ENCODE data around the gene EPS8L3.

The EPS8L3 gene

DNA sequence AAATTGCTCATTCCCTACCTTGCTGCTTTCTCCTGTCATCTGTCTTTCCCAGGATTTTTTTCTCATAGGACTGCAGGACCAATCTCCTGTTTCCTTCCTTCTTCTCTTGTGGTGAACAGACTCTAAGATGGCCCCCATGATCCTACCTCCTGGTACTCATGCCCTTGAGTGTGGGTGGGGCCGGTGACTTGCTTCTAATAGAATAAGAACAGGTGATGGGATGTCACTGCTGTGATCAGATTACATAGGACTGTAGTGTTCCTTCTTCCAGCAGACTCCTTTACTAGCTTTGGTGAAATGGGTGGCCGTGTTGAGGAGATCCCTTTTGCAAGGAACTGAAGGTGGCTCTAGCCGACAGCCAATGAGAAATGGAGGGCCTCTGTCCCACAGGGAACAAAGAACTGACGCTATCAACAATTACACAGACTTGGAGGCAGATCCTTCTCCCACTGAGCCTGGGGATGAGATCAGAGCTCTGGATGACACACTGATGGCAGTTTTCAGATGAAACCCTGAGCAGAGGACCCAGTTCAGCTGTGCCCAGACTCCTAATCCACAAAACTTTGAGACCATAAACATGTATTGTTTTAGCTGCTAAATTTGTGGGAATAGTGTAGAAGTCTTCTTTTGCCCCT, 30.4 kb downstream of the EPS8L3 start:
- Histone ChIP-seq H3K4me3 (ENCODE audit: low read length) (no peak overlapping the region), H3K27me3 (ENCODE audit: control insufficient read depth, insufficient read depth, low read length) (peaks cover 14% of the 10 kb centered on the region), H3K27ac (ENCODE audit: low read length) (no peak overlapping the region), H3K4me1 (ENCODE audit: control insufficient read depth, low read depth, low read length) (peaks cover 12% of the 10 kb centered on the region), H3K9ac (ENCODE audit: low read length) (no peak overlapping the region), H3K36me3 (ENCODE audit: control insufficient read depth, low read depth, low read length) (no peaks in the 10 kb centered on the region), H3K9me3 (ENCODE audit: control insufficient read depth, low read depth, low read length) (no peaks in the 10 kb centered on the region)

DNA sequence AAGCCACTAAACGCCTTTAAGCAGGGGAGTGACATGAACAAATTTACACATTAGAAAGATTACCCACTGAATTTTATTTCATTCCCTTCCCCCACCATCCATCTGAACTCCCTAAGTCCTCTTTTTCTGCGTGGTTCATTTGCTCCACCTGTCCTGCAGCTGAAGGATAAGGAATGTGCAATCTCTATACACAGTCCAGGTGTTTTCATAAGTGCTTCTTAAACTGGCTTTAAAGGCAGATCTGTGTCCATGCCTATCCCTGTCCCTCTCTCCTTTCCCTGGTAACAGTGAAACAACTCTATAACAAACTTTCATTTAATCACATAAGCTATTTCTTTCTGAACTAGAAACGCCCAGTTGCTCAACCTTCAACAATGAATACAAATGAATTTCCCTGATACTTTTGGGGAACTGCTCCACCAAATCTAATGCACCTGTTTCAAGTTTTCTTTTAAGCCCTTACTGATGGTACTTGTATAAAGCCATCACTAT, 31.3 kb downstream of the EPS8L3 start:
- H3K9me3 ChIP-seq (ENCODE audit: control insufficient read depth, low read depth, low read length) = no peaks in the 10 kb centered on the region
- no peaks in the 10 kb centered on the region for H3K36me3 ChIP-seq (ENCODE audit: control insufficient read depth, low read depth, low read length)
- peaks cover 5% of the 10 kb centered on the region for H3K27me3 ChIP-seq (ENCODE audit: control insufficient read depth, insufficient read depth, low read length)
- H3K9ac ChIP-seq (ENCODE audit: low read length) = no peak overlapping the region
- H3K4me1 ChIP-seq (ENCODE audit: control insufficient read depth, low read depth, low read length) = peaks cover 14% of the 10 kb centered on the region
- no peak overlapping the region for H3K27ac ChIP-seq (ENCODE audit: low read length)
- no peak overlapping the region for H3K4me3 ChIP-seq (ENCODE audit: low read length)

DNA sequence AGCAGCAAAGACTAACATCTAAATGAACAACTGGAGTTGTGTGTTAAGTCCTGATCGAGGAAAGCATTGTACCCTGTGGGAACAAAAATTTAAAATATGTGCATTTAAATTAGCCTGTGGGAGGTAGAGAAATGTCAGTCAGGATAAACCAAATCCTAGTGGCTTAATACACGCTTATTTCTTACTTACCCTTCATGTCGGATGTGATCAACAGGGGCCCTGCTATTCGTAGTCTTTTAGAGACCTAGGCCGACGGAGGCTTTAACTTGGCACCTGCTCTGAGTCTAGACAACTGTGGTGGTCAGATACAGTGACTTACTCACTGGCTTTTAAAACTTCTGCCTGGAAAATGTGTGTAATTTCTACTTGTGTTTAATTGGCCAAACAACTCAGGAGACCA, 33.1 kb downstream of the EPS8L3 start:
- no peaks in the 10 kb centered on the region for H3K9me3 ChIP-seq (ENCODE audit: control insufficient read depth, low read depth, low read length)
- H3K9ac ChIP-seq (ENCODE audit: low read length) = no peak overlapping the region
- no peak overlapping the region for H3K4me3 ChIP-seq (ENCODE audit: low read length)
- no peaks in the 10 kb centered on the region for H3K36me3 ChIP-seq (ENCODE audit: control insufficient read depth, low read depth, low read length)
- H3K27ac ChIP-seq (ENCODE audit: low read length) = no peak overlapping the region
- peaks cover 21% of the 10 kb centered on the region for H3K4me1 ChIP-seq (ENCODE audit: control insufficient read depth, low read depth, low read length)
- H3K27me3 ChIP-seq (ENCODE audit: control insufficient read depth, insufficient read depth, low read length) = no peaks in the 10 kb centered on the region

DNA sequence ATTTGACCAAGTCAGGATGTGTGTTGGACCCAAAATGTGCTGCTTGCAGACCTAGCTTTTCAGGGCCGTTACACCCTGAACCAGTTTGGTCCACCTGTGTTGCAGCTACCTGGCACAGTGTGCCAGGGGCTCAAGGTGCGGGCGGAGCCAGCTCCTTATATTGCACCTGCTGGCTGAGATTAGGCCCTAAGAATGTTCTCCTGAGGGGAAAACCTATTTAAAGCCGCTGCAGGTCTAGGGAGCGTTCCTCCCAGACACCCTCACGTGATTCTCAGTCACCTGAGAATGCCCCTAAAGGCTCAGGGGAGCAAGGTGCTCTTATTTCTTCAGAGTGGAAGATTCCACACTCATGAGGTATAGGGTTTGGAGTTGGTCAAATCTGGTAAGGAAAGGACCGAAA, 34.9 kb downstream of the EPS8L3 start:
- Histone ChIP-seq H3K9ac (ENCODE audit: low read length) (no peak overlapping the region), H3K9me3 (ENCODE audit: control insufficient read depth, low read depth, low read length) (no peaks in the 10 kb centered on the region), H3K27ac (ENCODE audit: low read length) (no peak overlapping the region), H3K27me3 (ENCODE audit: control insufficient read depth, insufficient read depth, low read length) (no peaks in the 10 kb centered on the region), H3K36me3 (ENCODE audit: control insufficient read depth, low read depth, low read length) (no peaks in the 10 kb centered on the region), H3K4me1 (ENCODE audit: control insufficient read depth, low read depth, low read length) (peaks cover 21% of the 10 kb centered on the region), H3K4me3 (ENCODE audit: low read length) (no peak overlapping the region)

DNA sequence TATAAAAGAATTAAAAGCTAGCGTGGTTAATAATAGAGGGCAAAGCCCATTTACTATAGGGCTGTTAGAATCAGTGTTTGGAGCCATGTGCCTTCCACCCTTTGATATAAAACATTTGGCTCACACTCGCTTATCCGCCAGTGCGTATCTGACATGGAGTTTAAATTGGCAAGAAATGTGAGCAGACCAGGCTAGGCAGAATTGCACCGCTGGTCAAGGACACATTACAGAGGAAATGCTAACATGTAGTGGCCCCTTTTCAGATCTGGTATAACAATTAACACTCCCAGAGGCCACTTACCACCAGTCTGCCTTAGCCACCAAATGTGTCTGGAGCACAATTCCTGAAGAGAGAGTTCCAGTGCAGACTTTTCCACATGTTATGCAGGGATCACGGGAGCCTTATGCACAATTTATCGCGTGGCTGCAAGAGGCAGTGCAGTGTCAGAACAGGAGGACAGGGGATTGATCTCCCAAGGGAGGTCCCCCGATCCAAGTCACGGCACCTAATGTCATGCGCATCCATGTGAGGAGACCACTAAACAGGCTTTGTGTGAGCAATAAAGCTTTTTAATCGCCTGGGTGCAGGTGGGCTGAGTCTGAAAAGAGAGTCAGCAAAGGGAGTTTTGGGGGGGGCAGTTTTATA, 36.9 kb downstream of the EPS8L3 start:
- no peak overlapping the region for H3K27ac ChIP-seq (ENCODE audit: low read length)
- H3K9ac ChIP-seq (ENCODE audit: low read length) = no peak overlapping the region
- H3K36me3 ChIP-seq (ENCODE audit: control insufficient read depth, low read depth, low read length) = no peaks in the 10 kb centered on the region
- H3K27me3 ChIP-seq (ENCODE audit: control insufficient read depth, insufficient read depth, low read length) = no peaks in the 10 kb centered on the region
- H3K9me3 ChIP-seq (ENCODE audit: control insufficient read depth, low read depth, low read length) = no peaks in the 10 kb centered on the region
- peaks cover 21% of the 10 kb centered on the region for H3K4me1 ChIP-seq (ENCODE audit: control insufficient read depth, low read depth, low read length)
- no peak overlapping the region for H3K4me3 ChIP-seq (ENCODE audit: low read length)

DNA sequence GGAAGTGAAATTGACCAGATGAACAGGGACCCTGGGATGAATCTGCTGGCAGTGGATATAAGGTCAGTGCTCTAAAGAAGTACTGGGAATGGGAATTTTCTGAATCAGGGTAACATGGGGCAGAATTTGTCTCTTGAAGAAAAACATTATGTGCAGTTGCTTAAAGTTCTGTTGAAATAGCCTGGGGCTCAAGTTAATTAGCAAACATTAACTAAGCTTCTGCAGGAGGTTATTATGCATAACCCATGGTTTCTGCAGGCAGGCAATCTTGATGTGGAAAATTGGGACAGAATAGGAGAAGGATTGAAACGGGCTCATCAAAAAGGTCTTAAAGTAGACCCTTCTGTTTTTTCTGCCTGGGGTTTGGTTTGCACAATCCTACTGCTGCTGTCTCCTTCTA, 37.7 kb downstream of the EPS8L3 start:
- H3K27me3 ChIP-seq (ENCODE audit: control insufficient read depth, insufficient read depth, low read length) = no peaks in the 10 kb centered on the region
- H3K4me3 ChIP-seq (ENCODE audit: low read length) = no peak overlapping the region
- H3K9ac ChIP-seq (ENCODE audit: low read length) = no peak overlapping the region
- H3K36me3 ChIP-seq (ENCODE audit: control insufficient read depth, low read depth, low read length) = no peaks in the 10 kb centered on the region
- no peak overlapping the region for H3K27ac ChIP-seq (ENCODE audit: low read length)
- H3K4me1 ChIP-seq (ENCODE audit: control insufficient read depth, low read depth, low read length) = peaks cover 21% of the 10 kb centered on the region
- H3K9me3 ChIP-seq (ENCODE audit: control insufficient read depth, low read depth, low read length) = no peaks in the 10 kb centered on the region

DNA sequence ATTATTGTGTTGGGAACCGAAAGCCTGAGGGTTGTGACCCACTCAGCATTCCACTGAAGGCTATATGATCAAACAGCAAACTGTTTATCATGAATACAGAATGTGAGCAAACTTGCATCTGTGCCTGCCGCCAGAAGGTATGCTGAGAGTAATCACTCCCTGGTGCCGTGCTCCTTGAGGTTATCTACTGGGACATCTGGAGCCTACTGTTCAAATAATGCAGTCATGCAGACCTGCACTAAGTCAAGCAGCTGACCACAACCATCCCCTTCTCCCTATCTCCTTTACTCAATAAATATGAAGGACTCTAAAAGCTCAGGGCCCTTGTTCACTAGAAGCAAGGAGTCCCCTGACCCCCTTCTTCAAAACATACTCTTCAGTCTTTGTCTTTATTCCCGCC, 38.2 kb downstream of the EPS8L3 start:
- Histone ChIP-seq H3K4me1 (ENCODE audit: control insufficient read depth, low read depth, low read length) (peaks cover 19% of the 10 kb centered on the region), H3K9ac (ENCODE audit: low read length) (no peak overlapping the region), H3K4me3 (ENCODE audit: low read length) (no peak overlapping the region), H3K36me3 (ENCODE audit: control insufficient read depth, low read depth, low read length) (no peaks in the 10 kb centered on the region), H3K27ac (ENCODE audit: low read length) (no peak overlapping the region), H3K27me3 (ENCODE audit: control insufficient read depth, insufficient read depth, low read length) (no peaks in the 10 kb centered on the region), H3K9me3 (ENCODE audit: control insufficient read depth, low read depth, low read length) (no peaks in the 10 kb centered on the region)

DNA sequence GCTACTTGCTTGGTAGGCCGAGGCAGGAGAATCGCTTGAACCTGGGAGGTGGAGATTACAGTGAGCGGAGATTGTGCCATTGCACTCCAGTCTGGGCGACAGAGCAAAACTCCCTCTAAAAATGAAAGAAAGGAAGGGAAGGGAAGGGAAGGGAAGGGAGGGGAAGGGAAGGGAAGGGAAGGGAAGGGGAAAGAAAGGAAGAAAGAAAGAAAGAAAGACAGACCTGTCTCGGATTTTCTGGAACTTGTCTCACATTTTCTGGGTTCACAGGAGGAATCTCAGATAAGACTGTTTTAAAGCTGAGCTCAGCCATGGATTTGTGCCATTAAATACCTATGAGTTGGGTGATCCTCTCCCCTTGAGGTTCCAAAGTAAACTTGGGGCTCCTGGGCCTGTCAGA, 38.8 kb downstream of the EPS8L3 start:
- no peaks in the 10 kb centered on the region for H3K27me3 ChIP-seq (ENCODE audit: control insufficient read depth, insufficient read depth, low read length)

DNA sequence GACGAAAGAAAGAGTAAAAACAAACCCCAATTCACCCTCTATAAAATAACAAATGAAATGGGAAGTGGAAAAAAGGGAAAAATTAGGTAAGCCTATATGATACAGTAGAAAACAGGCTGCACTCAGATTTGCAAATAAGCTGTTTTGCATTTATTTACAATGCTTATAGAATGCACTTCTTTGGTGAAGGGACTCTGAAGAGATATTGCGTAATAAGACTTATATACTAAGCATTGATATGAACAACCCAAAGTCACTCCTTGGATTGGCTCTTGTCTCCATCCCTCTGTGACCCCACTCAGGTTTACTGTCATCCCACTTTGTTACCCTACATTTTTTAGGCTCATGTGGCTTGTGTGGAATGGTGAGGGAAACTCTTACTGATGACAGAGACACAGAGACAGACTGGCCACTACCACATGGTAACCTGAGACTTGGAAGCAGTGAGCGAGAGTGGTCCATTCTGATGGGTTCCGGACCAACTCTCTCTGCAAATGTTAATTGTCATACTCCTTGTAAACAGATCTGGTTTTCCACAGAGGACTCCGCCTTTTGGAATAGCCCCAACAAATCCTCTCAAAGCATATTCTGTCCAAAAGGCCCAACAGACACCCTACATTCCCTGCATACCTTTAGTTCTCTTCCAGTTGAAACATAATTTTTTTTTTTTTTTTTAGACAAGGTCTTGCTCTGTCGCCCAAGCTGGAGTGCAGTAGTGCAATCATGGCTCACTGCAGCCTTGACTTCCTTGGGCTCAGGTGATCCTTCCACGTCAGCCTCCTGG, 40.6 kb downstream of the EPS8L3 start:
- Histone ChIP-seq H3K36me3 (ENCODE audit: control insufficient read depth, low read depth, low read length) (no peaks in the 10 kb centered on the region), H3K4me1 (ENCODE audit: control insufficient read depth, low read depth, low read length) (peaks cover 9% of the 10 kb centered on the region), H3K4me3 (ENCODE audit: low read length) (no peak overlapping the region), H3K9ac (ENCODE audit: low read length) (no peak overlapping the region), H3K27ac (ENCODE audit: low read length) (no peak overlapping the region), H3K9me3 (ENCODE audit: control insufficient read depth, low read depth, low read length) (no peaks in the 10 kb centered on the region), H3K27me3 (ENCODE audit: control insufficient read depth, insufficient read depth, low read length) (no peaks in the 10 kb centered on the region)

More for the DNA sequence above, 38.8 kb downstream of the EPS8L3 start:
- no peaks in the 10 kb centered on the region for H3K36me3 ChIP-seq (ENCODE audit: control insufficient read depth, low read depth, low read length)
- no peak overlapping the region for H3K4me3 ChIP-seq (ENCODE audit: low read length)
- no peak overlapping the region for H3K9ac ChIP-seq (ENCODE audit: low read length)
- H3K27ac ChIP-seq (ENCODE audit: low read length) = no peak overlapping the region
- no peaks in the 10 kb centered on the region for H3K9me3 ChIP-seq (ENCODE audit: control insufficient read depth, low read depth, low read length)
- peaks cover 13% of the 10 kb centered on the region for H3K4me1 ChIP-seq (ENCODE audit: control insufficient read depth, low read depth, low read length)

DNA sequence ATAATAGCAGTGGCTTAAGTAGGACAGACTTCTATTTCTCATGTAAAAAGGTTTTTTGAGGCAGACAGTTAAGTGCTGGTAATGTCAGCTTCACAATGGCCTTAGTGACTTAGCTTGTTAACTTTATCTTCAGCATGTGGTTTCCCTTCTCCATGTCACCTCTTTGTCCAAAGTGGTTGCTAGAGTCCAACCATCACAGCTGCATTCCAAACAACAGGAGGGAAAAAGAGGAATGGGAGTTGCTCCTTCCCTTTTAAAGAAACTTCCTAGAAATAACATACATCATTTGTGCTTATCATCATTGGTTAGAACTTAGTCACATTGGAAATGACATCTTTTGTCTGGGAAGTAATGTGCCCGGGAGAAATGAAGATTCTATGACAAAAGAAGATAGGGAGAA, 41.8 kb downstream of the EPS8L3 start:
- H3K4me1 ChIP-seq (ENCODE audit: control insufficient read depth, low read depth, low read length) = peaks cover 4% of the 10 kb centered on the region
- no peak overlapping the region for H3K27ac ChIP-seq (ENCODE audit: low read length)
- H3K27me3 ChIP-seq (ENCODE audit: control insufficient read depth, insufficient read depth, low read length) = no peaks in the 10 kb centered on the region
- no peaks in the 10 kb centered on the region for H3K36me3 ChIP-seq (ENCODE audit: control insufficient read depth, low read depth, low read length)
- no peaks in the 10 kb centered on the region for H3K9me3 ChIP-seq (ENCODE audit: control insufficient read depth, low read depth, low read length)
- no peak overlapping the region for H3K4me3 ChIP-seq (ENCODE audit: low read length)
- no peak overlapping the region for H3K9ac ChIP-seq (ENCODE audit: low read length)

DNA sequence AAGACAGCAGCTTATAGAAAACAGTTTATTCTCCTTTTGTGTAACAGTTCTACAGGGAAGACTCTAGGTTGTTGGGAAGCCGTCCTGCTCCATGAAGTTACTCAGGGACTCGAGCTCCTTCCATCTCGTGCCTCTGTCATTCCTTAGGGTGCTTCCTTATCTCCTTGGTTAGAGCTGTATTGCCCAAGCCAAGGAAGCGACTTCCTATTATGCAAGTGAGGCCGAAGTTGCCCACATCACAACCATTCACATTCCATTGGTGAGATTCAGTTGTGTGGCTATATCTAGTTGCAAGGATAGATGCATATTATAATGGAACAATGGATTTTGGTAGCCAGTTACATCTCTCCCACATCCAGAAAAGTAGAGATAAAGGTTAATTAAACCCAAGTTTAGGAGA, 42.7 kb downstream of the EPS8L3 start:
- no peaks in the 10 kb centered on the region for H3K36me3 ChIP-seq (ENCODE audit: control insufficient read depth, low read depth, low read length)
- H3K27me3 ChIP-seq (ENCODE audit: control insufficient read depth, insufficient read depth, low read length) = no peaks in the 10 kb centered on the region
- no peaks in the 10 kb centered on the region for H3K9me3 ChIP-seq (ENCODE audit: control insufficient read depth, low read depth, low read length)
- H3K4me3 ChIP-seq (ENCODE audit: low read length) = no peak overlapping the region
- H3K27ac ChIP-seq (ENCODE audit: low read length) = no peak overlapping the region
- no peaks in the 10 kb centered on the region for H3K4me1 ChIP-seq (ENCODE audit: control insufficient read depth, low read depth, low read length)
- no peak overlapping the region for H3K9ac ChIP-seq (ENCODE audit: low read length)

Measured in iPS-18a (cell line).